ENCODE data around the gene POU2F1.

DNA sequence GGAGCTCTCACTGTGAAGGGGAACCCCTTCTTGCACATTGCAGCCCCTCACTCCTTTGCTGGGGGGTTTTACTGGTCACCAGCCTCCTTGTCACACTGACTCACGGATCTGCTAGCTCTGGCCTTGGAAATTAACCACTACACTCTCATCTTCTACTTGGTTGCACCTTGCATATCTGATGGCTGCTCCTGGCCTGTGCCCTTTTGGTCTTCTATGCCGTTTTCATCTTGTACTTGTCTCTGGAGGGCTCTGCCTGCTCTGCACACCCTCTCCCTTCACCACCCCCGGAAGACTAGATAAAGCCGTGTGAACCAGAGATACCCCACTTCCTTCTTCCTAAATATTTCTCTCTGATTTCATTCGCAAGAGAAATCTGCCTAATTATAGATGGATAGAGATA is 253.1 kb downstream of the POU2F1 start:
- TF ChIP-seq, protein P1, sequence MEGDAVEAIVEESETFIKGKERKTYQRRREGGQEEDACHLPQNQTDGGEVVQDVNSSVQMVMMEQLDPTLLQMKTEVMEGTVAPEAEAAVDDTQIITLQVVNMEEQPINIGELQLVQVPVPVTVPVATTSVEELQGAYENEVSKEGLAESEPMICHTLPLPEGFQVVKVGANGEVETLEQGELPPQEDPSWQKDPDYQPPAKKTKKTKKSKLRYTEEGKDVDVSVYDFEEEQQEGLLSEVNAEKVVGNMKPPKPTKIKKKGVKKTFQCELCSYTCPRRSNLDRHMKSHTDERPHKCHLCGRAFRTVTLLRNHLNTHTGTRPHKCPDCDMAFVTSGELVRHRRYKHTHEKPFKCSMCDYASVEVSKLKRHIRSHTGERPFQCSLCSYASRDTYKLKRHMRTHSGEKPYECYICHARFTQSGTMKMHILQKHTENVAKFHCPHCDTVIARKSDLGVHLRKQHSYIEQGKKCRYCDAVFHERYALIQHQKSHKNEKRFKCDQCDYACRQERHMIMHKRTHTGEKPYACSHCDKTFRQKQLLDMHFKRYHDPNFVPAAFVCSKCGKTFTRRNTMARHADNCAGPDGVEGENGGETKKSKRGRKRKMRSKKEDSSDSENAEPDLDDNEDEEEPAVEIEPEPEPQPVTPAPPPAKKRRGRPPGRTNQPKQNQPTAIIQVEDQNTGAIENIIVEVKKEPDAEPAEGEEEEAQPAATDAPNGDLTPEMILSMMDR (conservative IDR thresholded peaks at IDR 0.05), result no peak
- no peak for TF ChIP-seq EZH2 (IDR thresholded peaks at IDR 0.05; ENCODE audit: low read depth)
